Lower lobe of right lung (tissue), 2 donors: ENCODE results near the gene RAPH1. TPM values are rescaled to one million over a fixed set of nuclear protein-coding genes. Genes with fewer than 3 reads are reported as not detected.
"Not testable (repeated sequence)": the region's sequence is repeated elsewhere in the genome, so short reads cannot be mapped to it uniquely, and the experiment has no call there.

ENCODE experiments used
- ATAC-seq, 2 donors: fragments of 200-7000 bp; cut with Tn5 transposase; one replicate each; pipeline ENCODE4 v1.9.1; 2020 to 2022; ENCODE audit warnings: mild to moderate bottlenecking in 2 of 2, moderate library complexity in 2 of 2
- DNase-seq: peaks from one replicate; pipeline ENCODE4 v3.0.0-alpha.2; 2020
- H3K27ac ChIP-seq: fragments of 200-600 bp; one replicate; pipeline ENCODE4 v1.8.0; 2022
- H3K27me3 ChIP-seq: fragments of 200-600 bp; one replicate; pipeline ENCODE4 v1.8.0; 2022; ENCODE audit warnings: low read depth
- H3K36me3 ChIP-seq: fragments of 200-600 bp; one replicate; pipeline ENCODE4 v1.8.0; 2022; ENCODE audit warnings: mild to moderate bottlenecking
- H3K4me1 ChIP-seq: fragments of 200-600 bp; one replicate; pipeline ENCODE4 v1.8.0; 2022
- H3K4me3 ChIP-seq: fragments of 200-600 bp; one replicate; pipeline ENCODE4 v1.8.0; 2022; ENCODE audit warnings: mild to moderate bottlenecking
- H3K9me3 ChIP-seq: fragments of 200-600 bp; one replicate; pipeline ENCODE4 v1.8.0; 2022
- intact Hi-C: fragments of 100-400 bp; cut with DNase I; formaldehyde crosslinking; loops from one replicate; pipeline ENCODE4 v1.11.0; 2022
- total RNA-seq: library from RNA; stranded (reverse); fragmentation: NEBNext Ultra II Directional; extraction: Animal tissue kit (Norgen Biotek cat#: 25700); gene quantifications from one replicate; pipeline ENCODE4 v1.2.1, GENCODE V29; 2021
- TF ChIP-seq, protein P1 (sequence below): fragments of 200-600 bp; IDR thresholded peaks from one replicate; pipeline ENCODE4 v1.8.0; 2022; ENCODE audit warnings: antibody characterized with exemption, mild to moderate bottlenecking
- donor health status: DM: no; HTN: yes; CAD: no; lungs with severe emphysema.

RAPH1 gene
- total RNA-seq, 1 donor from 2014 or later = 63.8 TPM

- Histone ChIP-seq H3K4me3 (no peak overlapping the region), H3K27ac (no peak overlapping the region), H3K9me3 (no peaks in the 10 kb centered on the region), H3K36me3 (peaks cover 7% of the 10 kb centered on the region), H3K4me1 (no peaks in the 10 kb centered on the region), H3K27me3 (no peaks in the 10 kb centered on the region)
- DNase-seq (no peak), ATAC-seq (no peak)
- TF ChIP-seq, protein P1, sequence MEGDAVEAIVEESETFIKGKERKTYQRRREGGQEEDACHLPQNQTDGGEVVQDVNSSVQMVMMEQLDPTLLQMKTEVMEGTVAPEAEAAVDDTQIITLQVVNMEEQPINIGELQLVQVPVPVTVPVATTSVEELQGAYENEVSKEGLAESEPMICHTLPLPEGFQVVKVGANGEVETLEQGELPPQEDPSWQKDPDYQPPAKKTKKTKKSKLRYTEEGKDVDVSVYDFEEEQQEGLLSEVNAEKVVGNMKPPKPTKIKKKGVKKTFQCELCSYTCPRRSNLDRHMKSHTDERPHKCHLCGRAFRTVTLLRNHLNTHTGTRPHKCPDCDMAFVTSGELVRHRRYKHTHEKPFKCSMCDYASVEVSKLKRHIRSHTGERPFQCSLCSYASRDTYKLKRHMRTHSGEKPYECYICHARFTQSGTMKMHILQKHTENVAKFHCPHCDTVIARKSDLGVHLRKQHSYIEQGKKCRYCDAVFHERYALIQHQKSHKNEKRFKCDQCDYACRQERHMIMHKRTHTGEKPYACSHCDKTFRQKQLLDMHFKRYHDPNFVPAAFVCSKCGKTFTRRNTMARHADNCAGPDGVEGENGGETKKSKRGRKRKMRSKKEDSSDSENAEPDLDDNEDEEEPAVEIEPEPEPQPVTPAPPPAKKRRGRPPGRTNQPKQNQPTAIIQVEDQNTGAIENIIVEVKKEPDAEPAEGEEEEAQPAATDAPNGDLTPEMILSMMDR = no peak
- intact Hi-C loops = no loop called here
These were observed 139.2 kb downstream of the RAPH1 start for GRCh38 chr2:203395858-203396257.

DNA sequence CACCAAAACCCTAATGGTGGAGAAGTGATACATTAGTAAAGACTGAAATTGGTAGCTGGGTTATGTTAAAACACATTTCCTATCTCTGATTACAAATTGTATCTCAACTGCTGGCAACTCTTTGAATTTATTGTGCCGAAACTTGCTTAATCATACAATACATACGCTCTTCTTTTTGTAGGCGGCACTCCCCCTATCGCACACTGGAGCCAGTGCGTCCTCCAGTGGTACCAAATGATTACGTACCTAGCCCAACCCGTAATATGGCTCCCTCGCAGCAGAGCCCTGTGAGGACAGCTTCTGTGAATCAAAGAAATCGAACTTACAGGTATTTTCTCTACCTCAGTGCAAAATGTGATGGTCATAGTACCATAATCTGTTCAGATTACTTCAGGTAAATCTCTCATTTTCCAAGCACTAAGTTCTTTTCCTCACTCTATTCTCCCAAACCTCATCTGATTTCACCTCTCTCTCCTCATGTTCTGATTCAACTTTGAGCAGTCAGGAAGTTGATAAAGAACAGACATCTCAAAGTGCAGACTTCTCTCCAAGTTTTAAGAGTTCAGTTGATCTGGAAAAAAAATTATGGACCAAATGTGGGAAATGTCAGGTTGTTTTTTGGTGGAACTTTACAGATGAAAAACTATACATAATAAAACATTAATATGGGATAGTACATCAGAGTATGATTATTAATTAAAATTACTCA is 140.4 kb downstream of the RAPH1 start:
- H3K9me3 ChIP-seq = no peaks in the 10 kb centered on the region
- H3K27me3 ChIP-seq = no peaks in the 10 kb centered on the region
- H3K27ac ChIP-seq = no peak overlapping the region
- H3K36me3 ChIP-seq = peaks cover 7% of the 10 kb centered on the region
- H3K4me3 ChIP-seq = no peak overlapping the region
- no peaks in the 10 kb centered on the region for H3K4me1 ChIP-seq
- TF ChIP-seq, protein P1 = no peak
- ATAC-seq = no peak
- no peak for DNase-seq
- intact Hi-C loops = no loop called here

GRCh38 chr2:203388153-203388552 is 146.9 kb downstream of the RAPH1 start:
- not testable (repeated sequence) for DNase-seq, ATAC-seq

GRCh38 chr2:203383038-203383437 is 152.1 kb downstream of the RAPH1 start:
- DNase-seq (no peak), ATAC-seq (no peak)
- Histone ChIP-seq H3K36me3 (no peaks in the 10 kb centered on the region), H3K27ac (no peak overlapping the region), H3K27me3 (no peaks in the 10 kb centered on the region), H3K9me3 (no peaks in the 10 kb centered on the region), H3K4me1 (no peaks in the 10 kb centered on the region), H3K4me3 (no peak overlapping the region)
- intact Hi-C loops = no loop called here
- TF ChIP-seq, protein P1 = no peak

More at GRCh38 chr2:203388153-203388552, 146.9 kb downstream of the RAPH1 start:
- intact Hi-C loops, H3K9me3 ChIP-seq, H3K4me1 ChIP-seq, H3K27ac ChIP-seq, H3K36me3 ChIP-seq, H3K27me3 ChIP-seq, H3K4me3 ChIP-seq: not testable (repeated sequence)

DNA sequence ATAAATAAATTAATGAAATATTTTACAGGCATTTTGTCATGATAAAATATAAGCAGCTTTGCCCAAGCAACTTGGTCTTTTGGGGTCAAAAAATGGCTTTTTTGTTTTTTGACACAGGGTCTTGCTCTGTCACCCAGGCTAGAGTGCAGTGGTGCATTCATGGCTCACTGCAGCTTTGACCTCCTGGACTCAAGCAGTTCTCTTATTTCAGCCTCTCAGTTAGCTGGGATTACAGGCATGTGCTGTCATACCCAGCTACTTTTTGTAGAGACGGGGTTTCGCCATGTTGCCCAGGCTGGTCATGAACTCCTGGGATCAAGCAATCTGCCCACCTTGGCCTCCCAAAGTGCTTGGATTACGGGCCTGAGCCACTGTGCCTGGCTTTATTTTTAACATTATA is 155.9 kb downstream of the RAPH1 start:
- no peak overlapping the region for H3K27ac ChIP-seq
- intact Hi-C loops = no loop called here
- no peak for ATAC-seq

GRCh38 chr2:203376173-203376572 is 158.9 kb downstream of the RAPH1 start:
- Histone ChIP-seq H3K27ac (no peak overlapping the region), H3K36me3 (no peaks in the 10 kb centered on the region), H3K4me1 (no peaks in the 10 kb centered on the region), H3K9me3 (no peaks in the 10 kb centered on the region), H3K27me3 (no peaks in the 10 kb centered on the region), H3K4me3 (no peak overlapping the region)
- TF ChIP-seq, protein P1 = no peak
- no peak for DNase-seq
- ATAC-seq = no peak
- intact Hi-C loops = no loop called here

More for the DNA sequence above, 155.9 kb downstream of the RAPH1 start:
- DNase-seq = no peak
- Histone ChIP-seq H3K27me3 (no peaks in the 10 kb centered on the region), H3K36me3 (no peaks in the 10 kb centered on the region), H3K4me1 (no peaks in the 10 kb centered on the region), H3K4me3 (no peak overlapping the region), H3K9me3 (no peaks in the 10 kb centered on the region)
- TF ChIP-seq, protein P1 = no peak

- H3K27me3 ChIP-seq, intact Hi-C loops, DNase-seq: not testable (repeated sequence)
These were observed 162.4 kb downstream of the RAPH1 start for GRCh38 chr2:203372706-203373105.

More at GRCh38 chr2:203372706-203373105, 162.4 kb downstream of the RAPH1 start:
- H3K4me3 ChIP-seq, H3K9me3 ChIP-seq, H3K27ac ChIP-seq, ATAC-seq, H3K36me3 ChIP-seq, H3K4me1 ChIP-seq: not testable (repeated sequence)
